Osteoblast (primary cell): ENCODE data around the gene IKZF3. TPM values are rescaled to one million over a fixed set of nuclear protein-coding genes. Genes with fewer than 3 reads are reported as not detected.

Experiments
- DNase-seq: peaks from one replicate; pipeline ENCODE4 v3.0.0; 2011; ENCODE audit warnings: low spot score, mixed read lengths; ENCODE audit not compliant: insufficient read length; ENCODE audit errors: missing footprints
- H2AFZ ChIP-seq: 2 replicates; pipeline ENCODE4 v1.6.0; 2011; ENCODE audit warnings: mild to moderate bottlenecking, low read length
- H3K27ac ChIP-seq: 2 replicates; pipeline ENCODE4 v1.5.1; 2011; ENCODE audit warnings: mild to moderate bottlenecking, low read depth, low read length, moderate library complexity
- H3K27me3 ChIP-seq: 2 replicates; pipeline ENCODE4 v1.6.0; 2012; ENCODE audit warnings: mild to moderate bottlenecking, control low read depth, inconsistent platforms, low read length, moderate library complexity; ENCODE audit not compliant: insufficient read depth
- H3K36me3 ChIP-seq: 2 replicates; pipeline ENCODE4 v1.5.1; 2011; ENCODE audit warnings: mild to moderate bottlenecking, low read length, control low read depth, moderate library complexity; ENCODE audit not compliant: insufficient read depth
- H3K4me1 ChIP-seq: 2 replicates; pipeline ENCODE4 v1.5.1; 2011; ENCODE audit warnings: mild to moderate bottlenecking, low read length, control low read depth, moderate library complexity; ENCODE audit not compliant: insufficient read depth
- H3K4me2 ChIP-seq: 2 replicates; pipeline ENCODE4 v1.6.0; 2011; ENCODE audit warnings: mild to moderate bottlenecking, low read length; ENCODE audit not compliant: insufficient read depth
- H3K4me3 ChIP-seq: fragments of 200-600 bp; sonication (generic); 3 replicates; pipeline ENCODE4 v1.5.1; 2012; ENCODE audit warnings: mild to moderate bottlenecking, low read length, inconsistent platforms; ENCODE audit not compliant: insufficient read depth
- H3K79me2 ChIP-seq: 2 replicates; pipeline ENCODE4 v1.6.0; 2012; ENCODE audit warnings: mild to moderate bottlenecking, low read length, control low read depth, inconsistent platforms; ENCODE audit not compliant: insufficient read depth
- H3K9me3 ChIP-seq: 2 replicates; pipeline ENCODE4 v1.5.1; 2011; ENCODE audit warnings: low read depth, low read length, control low read depth
- H4K20me1 ChIP-seq: 2 replicates; pipeline ENCODE4 v1.6.0; 2012; ENCODE audit warnings: mild to moderate bottlenecking, low read length, control low read depth; ENCODE audit not compliant: insufficient read depth
- CTCF ChIP-seq: IDR thresholded peaks from 2 replicates; pipeline ENCODE4 v1.5.1; 2011; ENCODE audit warnings: mild to moderate bottlenecking, low read depth, low read length, moderate library complexity; ENCODE audit errors: extremely low read depth
- total RNA-seq: library from RNA; depleted of rRNA; stranded (reverse); fragments of >200 nt; gene quantifications from 2 replicates; pipeline ENCODE4 v1.2.3, GENCODE V29; 2012

Gene IKZF3
- total RNA-seq, 1 donor: not detected

GRCh38 chr17:39781861-39782213 is 82.3 kb downstream of the IKZF3 start:
- Histone ChIP-seq H3K27me3 (peaks cover 57% of the 10 kb centered on the region), H3K36me3 (no peaks in the 10 kb centered on the region), H2AFZ (no peak overlapping the region), H3K4me3 (no peak overlapping the region), H4K20me1 (no peaks in the 10 kb centered on the region), H3K4me1 (no peaks in the 10 kb centered on the region), H3K9me3 (no peaks in the 10 kb centered on the region), H3K27ac (no peak overlapping the region), H3K4me2 (no peak overlapping the region), H3K79me2 (no peaks in the 10 kb centered on the region)
- no peak for TF ChIP-seq CTCF
- DNase-seq: no peak

- Histone ChIP-seq H3K79me2 (no peaks in the 10 kb centered on the region), H3K27ac (no peak overlapping the region), H3K9me3 (no peaks in the 10 kb centered on the region), H4K20me1 (no peaks in the 10 kb centered on the region), H2AFZ (no peak overlapping the region), H3K4me1 (no peaks in the 10 kb centered on the region), H3K4me3 (no peak overlapping the region), H3K36me3 (no peaks in the 10 kb centered on the region), H3K27me3 (peaks cover 57% of the 10 kb centered on the region), H3K4me2 (no peak overlapping the region)
- no peak for TF ChIP-seq CTCF
- DNase-seq: no peak
Observed at GRCh38 chr17:39781031-39781860, 82.9 kb downstream of the IKZF3 start.

- peaks cover 71% of the 10 kb centered on the region for H3K27me3 ChIP-seq
- no peaks in the 10 kb centered on the region for H4K20me1 ChIP-seq
- DNase-seq: no peak
Observed at GRCh38 chr17:39777534-39778365, 86.4 kb downstream of the IKZF3 start.

More at GRCh38 chr17:39777534-39778365, 86.4 kb downstream of the IKZF3 start:
- no peaks in the 10 kb centered on the region for H3K79me2 ChIP-seq
- H3K36me3 ChIP-seq: no peaks in the 10 kb centered on the region
- TF ChIP-seq CTCF: no peak
- H3K9me3 ChIP-seq: no peaks in the 10 kb centered on the region
- H3K4me1 ChIP-seq: no peaks in the 10 kb centered on the region
- H3K4me3 ChIP-seq: no peak overlapping the region
- H3K4me2 ChIP-seq: no peak overlapping the region
- no peak overlapping the region for H3K27ac ChIP-seq
- no peak overlapping the region for H2AFZ ChIP-seq
